Measurements from ENCODE around the gene SEL1L3. TPM values are rescaled to one million over a fixed set of nuclear protein-coding genes. Genes with fewer than 3 reads are reported as not detected.
"Not testable (repeated sequence)": the region's sequence is repeated elsewhere in the genome, so short reads cannot be mapped to it uniquely, and the experiment has no call there.

SEL1L3 gene
- total RNA-seq (2022) (15.3 and 15.7 TPM in 2 replicates), Bru-seq, nascent RNA (percentile 55 among the genes with signal in this experiment), BruChase-seq, experiment 1, labeled RNA remaining after a 2-hour chase (percentile 60 among the genes with signal in this experiment), BruChase-seq, experiment 2, labeled RNA remaining after a 6-hour chase (percentile 60 among the genes with signal in this experiment)
- long read RNA-seq, full-length matches to known transcripts: 17 of 21 reads
- long read RNA-seq, partial matches to known transcripts: 4 of 21 reads
- long read RNA-seq, other reads (novel, unspliced or antisense): 0 of 21 reads

GRCh38 chr4:25862411-25863346 is at the start of gene SEL1L3:
SEL1L3 (minus strand) TSS chr4:25862988; CDS start chr4:25862836, 152 bp downstream.
- peak within 1 kb of the TSS; percentile 88 for H3K4me3 Mint-ChIP-seq (ENCODE audit: unreplicated experiment)
- DNase-seq: peak; percentile 50 to 73
- peak within 1 kb of the TSS; percentile 50 for H3K4me3 ChIP-seq (ENCODE audit: low read depth, low read length)
- no peaks in the 10 kb centered on the region for H3K27me3 ChIP-seq (replicated peaks; ENCODE audit: control insufficient read depth, insufficient read depth, low read length)
- H3K36me3 ChIP-seq (ENCODE audit: control insufficient read depth, insufficient read depth, low read length): no peaks in the 10 kb centered on the region
- no peaks in the 10 kb centered on the region for H3K9me3 ChIP-seq
- peak within 1 kb of the TSS; percentile 58 for H3K27ac Mint-ChIP-seq (ENCODE audit: unreplicated experiment)
- peaks cover 9% of the 10 kb centered on the region; the same call in 1 of the 2 replicates for H3K4me1 ChIP-seq
- TF ChIP-seq, protein P1, sequence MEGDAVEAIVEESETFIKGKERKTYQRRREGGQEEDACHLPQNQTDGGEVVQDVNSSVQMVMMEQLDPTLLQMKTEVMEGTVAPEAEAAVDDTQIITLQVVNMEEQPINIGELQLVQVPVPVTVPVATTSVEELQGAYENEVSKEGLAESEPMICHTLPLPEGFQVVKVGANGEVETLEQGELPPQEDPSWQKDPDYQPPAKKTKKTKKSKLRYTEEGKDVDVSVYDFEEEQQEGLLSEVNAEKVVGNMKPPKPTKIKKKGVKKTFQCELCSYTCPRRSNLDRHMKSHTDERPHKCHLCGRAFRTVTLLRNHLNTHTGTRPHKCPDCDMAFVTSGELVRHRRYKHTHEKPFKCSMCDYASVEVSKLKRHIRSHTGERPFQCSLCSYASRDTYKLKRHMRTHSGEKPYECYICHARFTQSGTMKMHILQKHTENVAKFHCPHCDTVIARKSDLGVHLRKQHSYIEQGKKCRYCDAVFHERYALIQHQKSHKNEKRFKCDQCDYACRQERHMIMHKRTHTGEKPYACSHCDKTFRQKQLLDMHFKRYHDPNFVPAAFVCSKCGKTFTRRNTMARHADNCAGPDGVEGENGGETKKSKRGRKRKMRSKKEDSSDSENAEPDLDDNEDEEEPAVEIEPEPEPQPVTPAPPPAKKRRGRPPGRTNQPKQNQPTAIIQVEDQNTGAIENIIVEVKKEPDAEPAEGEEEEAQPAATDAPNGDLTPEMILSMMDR (IDR thresholded peaks at IDR 0.05; ENCODE audit: insufficient read depth in 1 of 2, low read depth in 1 of 2, low read length in 1 of 2, severe bottlenecking in 1 of 2, unreplicated experiment in 1 of 2): no peak
- BruUV-seq (replicated peaks): no TSS peak
- H3K36me3 Mint-ChIP-seq (ENCODE audit: insufficient read depth, unreplicated experiment): no peaks in the 10 kb centered on the region
- intact Hi-C loops (cut with micrococcal nuclease; ENCODE audit: unreplicated experiment): loop anchor here (5.0 kb wide), 1 partner anchor 50 kb away; the partner anchor contains the start of gene SMIM20
- CTCF ChIA-PET: no interaction called here
- POLR2A ChIA-PET: no interaction called here
- H3K27me3 Mint-ChIP-seq (ENCODE audit: insufficient read depth, unreplicated experiment): no peaks in the 10 kb centered on the region
- no peaks in the 10 kb centered on the region for H3K9me3 Mint-ChIP-seq (ENCODE audit: unreplicated experiment)
- peaks cover 18% of the 10 kb centered on the region for H3K4me1 Mint-ChIP-seq (ENCODE audit: low read depth, unreplicated experiment)

- H3K27me3 Mint-ChIP-seq (ENCODE audit: insufficient read depth, unreplicated experiment): peaks cover 6% of the 10 kb centered on the region
- intact Hi-C loops (cut with micrococcal nuclease; ENCODE audit: unreplicated experiment): loop anchor here (5.0 to 10.0 kb wide), 2 partner anchors 49 to 467 kb away; partner anchors contain the start of gene SEL1L3
Measured at GRCh38 chr4:25911356-25911755, 48.6 kb upstream of the SEL1L3 start.

GRCh38 chr4:25908491-25908901 is 45.7 kb upstream of the SEL1L3 start:
- no TSS peak for BruUV-seq (replicated peaks)
- Histone ChIP-seq H3K4me1 (no peaks in the 10 kb centered on the region), H3K36me3 (ENCODE audit: control insufficient read depth, insufficient read depth, low read length) (no peaks in the 10 kb centered on the region), H3K9me3 (no peaks in the 10 kb centered on the region), H3K4me3 (ENCODE audit: low read depth, low read length) (no peak overlapping the region), H3K27me3 (replicated peaks; ENCODE audit: control insufficient read depth, insufficient read depth, low read length) (no peaks in the 10 kb centered on the region)
- no peak overlapping the region for H3K4me3 Mint-ChIP-seq (ENCODE audit: unreplicated experiment)
- POLR2A ChIA-PET: no interaction called here
- H3K27ac Mint-ChIP-seq (ENCODE audit: unreplicated experiment): no peak overlapping the region
- no peaks in the 10 kb centered on the region for H3K4me1 Mint-ChIP-seq (ENCODE audit: low read depth, unreplicated experiment)
- peaks cover 6% of the 10 kb centered on the region for H3K27me3 Mint-ChIP-seq (ENCODE audit: insufficient read depth, unreplicated experiment)
- CTCF ChIA-PET: interaction anchor here (0.5 to 0.6 kb wide), 2 partner anchors 111 to 1029 kb away, joined by 3 read pairs; no protein-coding TSS in a partner anchor
- intact Hi-C loops (cut with micrococcal nuclease; ENCODE audit: unreplicated experiment): no loop called here
- H3K36me3 Mint-ChIP-seq (ENCODE audit: insufficient read depth, unreplicated experiment): no peaks in the 10 kb centered on the region
- no peaks in the 10 kb centered on the region for H3K9me3 Mint-ChIP-seq (ENCODE audit: unreplicated experiment)
- no peak for DNase-seq
- TF ChIP-seq, protein P1 (IDR thresholded peaks at IDR 0.05; ENCODE audit: insufficient read depth in 1 of 2, low read depth in 1 of 2, low read length in 1 of 2, severe bottlenecking in 1 of 2, unreplicated experiment in 1 of 2): no peak

More at GRCh38 chr4:25911356-25911755, 48.6 kb upstream of the SEL1L3 start:
- Histone ChIP-seq H3K4me3 (ENCODE audit: low read depth, low read length) (no peak overlapping the region), H3K36me3 (ENCODE audit: control insufficient read depth, insufficient read depth, low read length) (no peaks in the 10 kb centered on the region), H3K9me3 (no peaks in the 10 kb centered on the region), H3K27me3 (replicated peaks; ENCODE audit: control insufficient read depth, insufficient read depth, low read length) (no peaks in the 10 kb centered on the region), H3K4me1 (no peaks in the 10 kb centered on the region)
- ChIA-PET CTCF (no interaction called here), POLR2A (no interaction called here)
- H3K9me3 Mint-ChIP-seq (ENCODE audit: unreplicated experiment): no peaks in the 10 kb centered on the region
- peaks cover 5% of the 10 kb centered on the region for H3K36me3 Mint-ChIP-seq (ENCODE audit: insufficient read depth, unreplicated experiment)
- no peaks in the 10 kb centered on the region for H3K4me1 Mint-ChIP-seq (ENCODE audit: low read depth, unreplicated experiment)
- DNase-seq: no peak
- TF ChIP-seq, protein P1 (IDR thresholded peaks at IDR 0.05; ENCODE audit: insufficient read depth in 1 of 2, low read depth in 1 of 2, low read length in 1 of 2, severe bottlenecking in 1 of 2, unreplicated experiment in 1 of 2): no peak
- H3K4me3 Mint-ChIP-seq (ENCODE audit: unreplicated experiment): no peak overlapping the region
- BruUV-seq (replicated peaks): no TSS peak
- no peak overlapping the region for H3K27ac Mint-ChIP-seq (ENCODE audit: unreplicated experiment)

DNA sequence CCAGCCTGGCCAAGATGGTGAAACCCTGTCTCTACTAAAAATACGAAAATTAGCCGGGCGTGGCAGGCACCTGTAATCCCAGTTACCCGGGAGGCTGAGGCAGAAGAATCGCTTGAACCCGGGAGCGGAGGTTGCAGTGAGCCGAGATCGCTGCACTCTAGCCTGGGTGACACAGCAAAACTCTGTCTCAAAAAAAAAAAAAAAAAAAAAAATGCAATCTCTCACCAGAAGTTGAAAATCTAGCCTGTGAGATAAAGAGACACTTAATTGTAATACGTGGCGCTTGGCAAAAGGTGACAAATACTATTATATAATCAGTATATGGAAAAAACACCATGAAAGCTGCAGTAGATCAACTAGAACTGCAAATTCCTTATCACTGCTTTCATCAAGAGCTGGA is 43.3 kb upstream of the SEL1L3 start:
- POLR2A ChIA-PET; H3K27me3 Mint-ChIP-seq (ENCODE audit: insufficient read depth, unreplicated experiment); H3K27ac Mint-ChIP-seq (ENCODE audit: unreplicated experiment); H3K9me3 ChIP-seq; H3K4me3 ChIP-seq (ENCODE audit: low read depth, low read length); BruUV-seq (replicated peaks); H3K36me3 ChIP-seq (ENCODE audit: control insufficient read depth, insufficient read depth, low read length); CTCF ChIA-PET; H3K4me1 ChIP-seq; H3K36me3 Mint-ChIP-seq (ENCODE audit: insufficient read depth, unreplicated experiment); H3K4me1 Mint-ChIP-seq (ENCODE audit: low read depth, unreplicated experiment); H3K27me3 ChIP-seq (replicated peaks; ENCODE audit: control insufficient read depth, insufficient read depth, low read length); H3K4me3 Mint-ChIP-seq (ENCODE audit: unreplicated experiment); intact Hi-C loops (cut with micrococcal nuclease; ENCODE audit: unreplicated experiment); DNase-seq; H3K9me3 Mint-ChIP-seq (ENCODE audit: unreplicated experiment): not testable (repeated sequence)
